Neural crest cell (in vitro differentiated cells): ENCODE results near the gene NUMA1. TPM values are rescaled to one million over a fixed set of nuclear protein-coding genes. Genes with fewer than 3 reads are reported as not detected.

Experiments used
- DNase-seq: peaks from one replicate; pipeline ENCODE4 v3.0.0; 2021; ENCODE audit warnings: low read depth, mixed read lengths, low spot score
- H3K27ac Mint-ChIP-seq: one replicate; pipeline ENCODE4 v1.8.0; 2021; ENCODE audit warnings: mild to moderate bottlenecking, mixed read lengths; ENCODE audit not compliant: unreplicated experiment
- H3K27me3 Mint-ChIP-seq: 2 replicates; pipeline ENCODE4 v1.8.0; 2021; ENCODE audit warnings: low read depth, mild to moderate bottlenecking, mixed read lengths
- H3K36me3 Mint-ChIP-seq: 2 replicates; pipeline ENCODE4 v1.8.0; 2021; ENCODE audit warnings: low read depth, mild to moderate bottlenecking, mixed read lengths
- H3K4me1 Mint-ChIP-seq: 2 replicates; pipeline ENCODE4 v1.8.0; 2021; ENCODE audit warnings: mixed read lengths
- H3K4me3 Mint-ChIP-seq: one replicate; pipeline ENCODE4 v1.8.0; 2021; ENCODE audit warnings: mild to moderate bottlenecking, mixed read lengths
- H3K9me3 Mint-ChIP-seq: 2 replicates; pipeline ENCODE4 v1.8.0; 2021; ENCODE audit warnings: mixed read lengths
- total RNA-seq: library from RNA; stranded (reverse); gene quantifications from 2 replicates; pipeline ENCODE4 v1.2.1, GENCODE V29; 2021
- TF ChIP-seq, protein P1 (sequence below): fragments of 200-600 bp; sonication (generic); conservative IDR thresholded peaks from 2 replicates; pipeline ENCODE4 v1.5.0; 2021; ENCODE audit warnings: antibody characterized with exemption, mild to moderate bottlenecking

NUMA1 gene
- total RNA-seq, 1 donor from 2014 or later = 179 TPM

DNA sequence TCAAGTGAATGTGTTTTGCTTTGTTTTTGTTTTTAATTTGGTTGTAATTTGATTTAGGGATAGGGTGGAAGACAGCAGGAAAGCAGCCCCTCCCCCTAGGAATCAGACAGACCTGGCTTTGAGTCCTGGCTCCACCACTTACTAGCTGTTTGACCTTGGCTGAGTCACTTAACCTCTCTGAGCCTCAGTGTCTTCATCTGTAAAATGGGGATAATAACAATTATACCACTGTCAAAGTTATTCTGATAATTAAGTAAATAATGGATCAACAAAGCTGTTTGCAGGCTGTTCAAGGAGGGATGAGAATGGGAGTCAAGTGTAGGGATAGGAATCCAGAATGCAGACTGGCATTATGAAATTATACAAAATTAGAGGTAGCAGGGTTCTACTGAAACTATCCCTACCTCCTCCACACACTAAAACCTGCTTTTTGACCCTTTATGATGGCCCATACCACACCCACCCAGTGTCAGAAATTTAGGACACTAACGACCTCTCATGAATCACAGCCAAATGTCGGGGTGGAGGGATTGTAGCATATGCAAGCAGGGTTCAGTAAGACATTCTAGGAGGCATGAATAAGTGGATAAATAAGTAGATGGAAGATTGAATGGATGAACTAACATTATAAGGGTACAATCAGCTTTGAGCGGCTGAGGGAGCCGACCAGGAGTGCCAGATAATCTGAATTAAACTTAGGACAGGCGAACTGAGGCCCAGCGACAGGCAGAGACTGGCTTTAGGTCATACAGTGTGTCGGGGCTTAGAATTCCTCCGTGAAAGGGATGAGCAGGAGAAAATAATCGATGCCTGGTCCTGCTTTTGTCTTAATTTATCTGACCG is 31.2 kb upstream of the NUMA1 start:
- TF ChIP-seq, protein P1, sequence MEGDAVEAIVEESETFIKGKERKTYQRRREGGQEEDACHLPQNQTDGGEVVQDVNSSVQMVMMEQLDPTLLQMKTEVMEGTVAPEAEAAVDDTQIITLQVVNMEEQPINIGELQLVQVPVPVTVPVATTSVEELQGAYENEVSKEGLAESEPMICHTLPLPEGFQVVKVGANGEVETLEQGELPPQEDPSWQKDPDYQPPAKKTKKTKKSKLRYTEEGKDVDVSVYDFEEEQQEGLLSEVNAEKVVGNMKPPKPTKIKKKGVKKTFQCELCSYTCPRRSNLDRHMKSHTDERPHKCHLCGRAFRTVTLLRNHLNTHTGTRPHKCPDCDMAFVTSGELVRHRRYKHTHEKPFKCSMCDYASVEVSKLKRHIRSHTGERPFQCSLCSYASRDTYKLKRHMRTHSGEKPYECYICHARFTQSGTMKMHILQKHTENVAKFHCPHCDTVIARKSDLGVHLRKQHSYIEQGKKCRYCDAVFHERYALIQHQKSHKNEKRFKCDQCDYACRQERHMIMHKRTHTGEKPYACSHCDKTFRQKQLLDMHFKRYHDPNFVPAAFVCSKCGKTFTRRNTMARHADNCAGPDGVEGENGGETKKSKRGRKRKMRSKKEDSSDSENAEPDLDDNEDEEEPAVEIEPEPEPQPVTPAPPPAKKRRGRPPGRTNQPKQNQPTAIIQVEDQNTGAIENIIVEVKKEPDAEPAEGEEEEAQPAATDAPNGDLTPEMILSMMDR = no peak
- Mint-ChIP-seq H3K27ac (peak overlapping the region; percentile 99), H3K4me3 (peak overlapping the region; percentile 96), H3K27me3 (peaks cover 21% of the 10 kb centered on the region), H3K4me1 (peaks cover 28% of the 10 kb centered on the region), H3K36me3 (no peaks in the 10 kb centered on the region), H3K9me3 (peaks cover 2% of the 10 kb centered on the region)
- no peak for DNase-seq

DNA sequence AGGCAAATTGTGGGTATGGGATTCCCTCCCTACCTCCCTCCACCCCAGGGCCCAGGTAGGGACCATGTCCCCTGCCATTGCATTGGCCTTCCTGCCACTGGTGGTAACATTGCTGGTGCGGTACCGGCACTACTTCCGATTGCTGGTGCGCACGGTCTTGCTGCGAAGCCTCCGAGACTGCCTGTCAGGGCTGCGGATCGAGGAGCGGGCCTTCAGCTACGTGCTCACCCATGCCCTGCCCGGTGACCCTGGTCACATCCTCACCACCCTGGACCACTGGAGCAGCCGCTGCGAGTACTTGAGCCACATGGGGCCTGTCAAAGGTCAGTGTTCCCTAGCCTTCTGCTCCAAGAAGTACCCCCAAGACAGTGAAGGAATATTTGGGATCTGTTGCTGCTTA is 25.5 kb upstream of the NUMA1 start, which contains the start of gene TOMT:
Gene TOMT, plus strand, starts transcription at position 37 of the 400 bp plus-strand sequence. Its CDS starts 28 bp downstream, at position 65.
- Mint-ChIP-seq H3K9me3 (peaks cover 3% of the 10 kb centered on the region), H3K4me1 (peaks cover 32% of the 10 kb centered on the region), H3K36me3 (peaks cover 4% of the 10 kb centered on the region), H3K27ac (peak within 1 kb of the TSS; percentile 8), H3K4me3 (peak within 1 kb of the TSS; percentile 52), H3K27me3 (no peaks in the 10 kb centered on the region)
- no peak for DNase-seq
- TF ChIP-seq, protein P1 = no peak

DNA sequence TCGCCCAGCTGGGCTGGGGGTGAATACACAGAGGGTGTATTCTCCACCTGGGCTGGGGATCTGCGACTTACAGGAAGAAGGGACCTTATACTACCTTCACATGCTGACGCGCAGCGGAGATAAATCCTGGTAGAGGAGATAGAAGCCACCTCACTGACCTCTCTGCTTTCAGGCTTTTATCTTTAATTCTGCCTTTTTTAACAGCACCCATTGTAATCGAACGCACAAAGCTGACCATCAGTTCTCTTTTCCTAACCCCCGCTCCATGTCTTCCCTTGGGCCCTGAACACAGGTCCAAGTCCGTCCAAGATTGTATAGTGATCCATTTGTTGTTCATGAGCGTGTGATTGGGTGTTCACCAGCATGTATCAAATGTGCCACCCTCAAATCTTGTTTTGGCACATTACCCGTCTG is 23.4 kb upstream of the NUMA1 start:
- Mint-ChIP-seq H3K9me3 (peaks cover 3% of the 10 kb centered on the region), H3K36me3 (peaks cover 6% of the 10 kb centered on the region), H3K4me3 (peak overlapping the region; percentile 89), H3K4me1 (peaks cover 37% of the 10 kb centered on the region), H3K27me3 (no peaks in the 10 kb centered on the region), H3K27ac (peak overlapping the region; percentile 81)
- TF ChIP-seq, protein P1 = peak; percentile 46
- no peak for DNase-seq

DNA sequence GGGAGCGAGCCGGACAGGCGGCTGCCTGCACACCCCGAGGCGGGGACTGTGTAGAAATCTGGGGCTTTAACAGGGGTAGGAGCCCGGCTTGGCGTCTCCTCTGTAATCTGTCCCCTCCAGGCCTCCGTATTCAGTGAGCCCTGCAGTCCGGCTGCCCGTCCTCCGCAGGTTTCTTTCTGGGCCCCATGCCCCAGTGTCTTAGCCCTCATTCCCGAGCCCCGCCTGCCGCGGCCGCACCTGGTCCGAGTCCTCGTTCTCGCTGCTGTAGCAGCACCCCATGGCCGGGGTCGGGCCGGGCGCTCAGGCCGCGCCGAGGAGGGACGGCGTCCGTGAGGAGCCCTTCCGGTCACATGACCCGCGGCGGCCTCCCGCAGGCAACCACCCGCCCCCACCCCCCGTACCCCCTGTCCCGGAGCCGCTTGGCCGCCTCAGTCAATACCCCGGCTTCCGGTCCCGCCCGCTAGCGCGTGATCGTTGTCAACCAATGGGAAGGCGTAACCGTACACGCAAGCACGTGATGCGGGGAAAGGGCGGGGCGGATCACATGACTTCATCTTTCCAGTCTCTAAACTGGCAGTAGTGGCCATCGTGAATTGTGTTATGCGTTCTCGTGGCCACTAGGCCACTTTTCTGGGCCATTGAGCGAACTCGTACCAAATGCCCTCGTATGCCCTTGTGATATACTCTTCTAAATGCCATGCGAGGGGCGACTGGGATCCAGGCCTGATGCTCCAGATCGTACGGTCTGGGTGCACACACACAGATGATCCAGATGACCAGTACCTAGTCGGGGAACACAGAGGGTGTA is 22.8 kb upstream of the NUMA1 start, which contains the start of gene LAMTOR1:
Gene LAMTOR1, minus strand, starts transcription at position 352 of the 808 bp plus-strand sequence. Its CDS starts 73 bp downstream, at position 279.
- TF ChIP-seq, protein P1 = peak; percentile 66
- H3K4me3 Mint-ChIP-seq = peak within 1 kb of the TSS; percentile 89
- H3K9me3 Mint-ChIP-seq = peaks cover 3% of the 10 kb centered on the region
- H3K36me3 Mint-ChIP-seq = peaks cover 6% of the 10 kb centered on the region
- H3K27me3 Mint-ChIP-seq = no peaks in the 10 kb centered on the region
- peak within 1 kb of the TSS; percentile 93 for H3K27ac Mint-ChIP-seq
- H3K4me1 Mint-ChIP-seq = peaks cover 37% of the 10 kb centered on the region
- peak; percentile 94 for DNase-seq

DNA sequence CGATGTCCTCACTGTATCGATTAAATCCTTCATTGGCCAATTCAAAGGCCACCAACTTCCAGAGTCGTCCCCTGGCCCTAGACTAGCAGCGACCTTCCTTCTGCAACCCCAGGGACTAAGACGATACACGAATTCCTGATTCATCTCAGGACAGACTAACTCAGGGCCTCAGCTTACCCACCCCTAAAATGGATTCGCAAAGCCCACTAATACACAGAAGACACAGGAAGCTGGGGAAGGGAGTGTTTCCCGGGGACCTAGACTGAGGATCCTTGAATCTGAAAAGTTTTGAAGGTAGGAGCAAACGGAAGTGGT is 22.2 kb upstream of the NUMA1 start:
- H3K36me3 Mint-ChIP-seq = peaks cover 9% of the 10 kb centered on the region
- H3K27ac Mint-ChIP-seq = peak overlapping the region; percentile 93
- H3K27me3 Mint-ChIP-seq = no peaks in the 10 kb centered on the region
- H3K4me1 Mint-ChIP-seq = peaks cover 37% of the 10 kb centered on the region
- TF ChIP-seq, protein P1 = no peak
- no peak for DNase-seq
- peaks cover 3% of the 10 kb centered on the region for H3K9me3 Mint-ChIP-seq
- peak overlapping the region; percentile 89 for H3K4me3 Mint-ChIP-seq
